ENCODE data around the gene CERS4. TPM values are rescaled to one million over a fixed set of nuclear protein-coding genes. Genes with fewer than 3 reads are reported as not detected.

CERS4 gene
- polyA plus RNA-seq, 1 donor from 2014 or later: 59.3 TPM

DNA sequence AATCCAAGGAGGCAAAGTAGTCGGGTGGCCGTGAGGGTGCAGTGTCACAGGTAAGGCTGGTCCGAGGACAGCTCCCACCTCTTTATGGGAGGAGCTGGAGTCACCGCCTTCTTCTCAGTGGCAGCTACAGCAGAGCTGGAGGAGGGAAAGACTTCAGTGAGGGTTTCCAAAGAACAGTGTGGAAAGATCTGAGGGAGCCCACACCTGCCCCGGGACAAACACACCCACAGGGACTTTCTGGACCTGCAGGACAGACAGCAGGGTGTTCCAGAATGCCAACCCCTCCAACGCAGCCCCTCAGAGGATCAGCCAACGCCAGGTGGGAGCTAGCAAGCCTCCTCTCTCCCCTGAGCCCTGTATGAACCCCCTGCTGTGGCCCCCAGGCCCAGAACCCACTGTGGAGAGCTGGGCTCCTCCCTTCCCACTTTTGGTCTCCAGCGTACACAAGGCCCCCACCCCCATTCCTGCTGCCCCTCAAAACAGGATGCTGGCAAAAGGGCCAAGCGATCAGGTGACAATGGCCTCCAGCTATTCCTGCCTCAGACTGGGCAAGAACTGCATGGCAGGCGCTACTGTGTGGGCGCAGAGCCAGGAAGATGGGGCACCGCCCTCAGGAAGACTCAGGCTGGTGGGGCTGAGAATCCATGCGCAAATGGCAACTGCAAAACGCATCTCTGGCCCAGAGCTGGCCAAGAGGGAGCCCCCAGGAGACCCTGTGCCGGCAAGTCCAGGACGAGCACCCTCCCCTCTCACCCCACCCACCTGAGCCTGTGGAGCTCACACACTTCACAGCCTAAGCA lies 102.5 kb downstream of the CERS4 start:
- no peak overlapping the region for H3K27ac ChIP-seq (ENCODE audit: low read length)
- H3K4me3 ChIP-seq (ENCODE audit: low read length): no peak overlapping the region
- H3K9ac ChIP-seq (ENCODE audit: low read length): no peak overlapping the region
- no peak overlapping the region for H3K4me2 ChIP-seq (ENCODE audit: low read length)
- no peaks in the 10 kb centered on the region for H3K27me3 ChIP-seq (ENCODE audit: insufficient read depth, low read depth, low read length)
- no peaks in the 10 kb centered on the region for H3F3A ChIP-seq (ENCODE audit: insufficient read depth, low read length, poor library complexity, severe bottlenecking)
- H4K20me1 ChIP-seq (ENCODE audit: insufficient read depth): no peaks in the 10 kb centered on the region
- no peak overlapping the region for H2AFZ ChIP-seq (ENCODE audit: low read depth, low read length)
- H3K9me3 ChIP-seq (ENCODE audit: low read length): no peaks in the 10 kb centered on the region
- H3K36me3 ChIP-seq (ENCODE audit: insufficient read depth, low read length): no peaks in the 10 kb centered on the region
- TF ChIP-seq, protein P1, sequence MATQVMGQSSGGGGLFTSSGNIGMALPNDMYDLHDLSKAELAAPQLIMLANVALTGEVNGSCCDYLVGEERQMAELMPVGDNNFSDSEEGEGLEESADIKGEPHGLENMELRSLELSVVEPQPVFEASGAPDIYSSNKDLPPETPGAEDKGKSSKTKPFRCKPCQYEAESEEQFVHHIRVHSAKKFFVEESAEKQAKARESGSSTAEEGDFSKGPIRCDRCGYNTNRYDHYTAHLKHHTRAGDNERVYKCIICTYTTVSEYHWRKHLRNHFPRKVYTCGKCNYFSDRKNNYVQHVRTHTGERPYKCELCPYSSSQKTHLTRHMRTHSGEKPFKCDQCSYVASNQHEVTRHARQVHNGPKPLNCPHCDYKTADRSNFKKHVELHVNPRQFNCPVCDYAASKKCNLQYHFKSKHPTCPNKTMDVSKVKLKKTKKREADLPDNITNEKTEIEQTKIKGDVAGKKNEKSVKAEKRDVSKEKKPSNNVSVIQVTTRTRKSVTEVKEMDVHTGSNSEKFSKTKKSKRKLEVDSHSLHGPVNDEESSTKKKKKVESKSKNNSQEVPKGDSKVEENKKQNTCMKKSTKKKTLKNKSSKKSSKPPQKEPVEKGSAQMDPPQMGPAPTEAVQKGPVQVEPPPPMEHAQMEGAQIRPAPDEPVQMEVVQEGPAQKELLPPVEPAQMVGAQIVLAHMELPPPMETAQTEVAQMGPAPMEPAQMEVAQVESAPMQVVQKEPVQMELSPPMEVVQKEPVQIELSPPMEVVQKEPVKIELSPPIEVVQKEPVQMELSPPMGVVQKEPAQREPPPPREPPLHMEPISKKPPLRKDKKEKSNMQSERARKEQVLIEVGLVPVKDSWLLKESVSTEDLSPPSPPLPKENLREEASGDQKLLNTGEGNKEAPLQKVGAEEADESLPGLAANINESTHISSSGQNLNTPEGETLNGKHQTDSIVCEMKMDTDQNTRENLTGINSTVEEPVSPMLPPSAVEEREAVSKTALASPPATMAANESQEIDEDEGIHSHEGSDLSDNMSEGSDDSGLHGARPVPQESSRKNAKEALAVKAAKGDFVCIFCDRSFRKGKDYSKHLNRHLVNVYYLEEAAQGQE (IDR thresholded peaks at IDR 0.05; ENCODE audit: borderline replicate concordance): no peak
- TF ChIP-seq RAD21 (conservative IDR thresholded peaks at IDR 0.05): no peak
- H3K79me2 ChIP-seq (replicated peaks; ENCODE audit: insufficient read depth, low read length): peaks cover 14% of the 10 kb centered on the region
- no peaks in the 10 kb centered on the region for H3K9me2 ChIP-seq (ENCODE audit: insufficient read depth, low read length)

Other genes starting within 250 kb of the CERS4 start
- gene ELAVL1, start 203.7 kb upstream of the CERS4 start, polyA plus RNA-seq: 18.4 and 19.1 TPM in 2 replicates
- 1.9 and 2.4 TPM in 2 replicates for gene CCL25, start 156.6 kb upstream of the CERS4 start, polyA plus RNA-seq
- 32.7 and 52.7 TPM in 2 replicates for gene FBN3, start 59.8 kb upstream of the CERS4 start, polyA plus RNA-seq
- 89.6 and 98.2 TPM in 2 replicates for gene CD320, start 99.0 kb downstream of the CERS4 start, polyA plus RNA-seq
- gene NDUFA7, start 112.0 kb downstream of the CERS4 start, polyA plus RNA-seq: 37.3 and 48.0 TPM in 2 replicates
- 192 and 196 TPM in 2 replicates for gene RPS28, start 112.1 kb downstream of the CERS4 start, polyA plus RNA-seq
- gene KANK3, start 133.9 kb downstream of the CERS4 start, polyA plus RNA-seq: 1.0 and 2.8 TPM in 2 replicates
- not detected in 2 replicates for gene ANGPTL4, start 154.8 kb downstream of the CERS4 start, polyA plus RNA-seq
- gene RAB11B, start 181.0 kb downstream of the CERS4 start, polyA plus RNA-seq: 71.1 and 84.2 TPM in 2 replicates
- gene MARCHF2, start 203.9 kb downstream of the CERS4 start, polyA plus RNA-seq: 57.3 and 67.9 TPM in 2 replicates
- gene HNRNPM, start 235.6 kb downstream of the CERS4 start, polyA plus RNA-seq: 91.7 and 113 TPM in 2 replicates

All from neural cell (in vitro differentiated cells).